Spleen (tissue), 7 donors: ENCODE results near the gene MTMR3.

Experiments
- POLR2AphosphoS5 ChIP-seq, 3 donors: sonication (generic); formaldehyde crosslinking; IDR thresholded peaks; one replicate each; pipeline ENCODE4 v1.5.1; 2017; ENCODE audit warnings: antibody characterized with exemption in 3 of 3
- TF ChIP-seq, protein P1 (sequence below), 11 experiments: fragments of 200-600 bp in 7 of 11; fragments of 450-650 bp in 4 of 11; sonication (generic) in 4 of 11; IDR thresholded peaks in 8 of 11; conservative IDR thresholded peaks in 3 of 11; 1 replicate in 7 of 11; 2 replicates in 4 of 11; pipeline versions ENCODE4 v1.4.0 to v1.8.0; 2016 to 2021; ENCODE audit warnings: antibody characterized with exemption in 11 of 11, inconsistent platforms in 4 of 11, mild to moderate bottlenecking in 1 of 11
- donor health status: DM: no; HTN: no; CAD: no; lungs with moderate emphysema.
- donor health status: DM: no; HTN: no; CAD: no.
- donor health status: DM: no; HTN: no; CAD: no.

DNA sequence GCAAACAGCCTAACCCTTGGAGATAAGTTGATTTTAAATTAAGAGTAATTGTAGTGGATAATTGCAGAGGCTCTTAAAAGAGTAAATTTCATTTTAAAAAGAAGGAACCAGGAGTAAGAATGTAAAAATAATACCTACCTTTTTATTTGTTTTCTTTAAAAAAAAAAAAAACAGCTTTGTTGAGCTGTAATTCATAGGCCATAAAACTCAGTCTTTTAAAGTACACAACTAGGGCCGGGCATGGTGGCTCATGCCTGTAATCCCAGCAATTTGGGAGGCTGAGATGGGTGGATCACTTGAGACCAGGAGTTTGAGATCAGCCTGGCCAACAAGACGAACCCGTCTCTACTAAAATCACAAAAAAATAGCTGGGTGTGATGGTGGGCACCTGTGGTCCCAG lies 42.4 kb downstream of the MTMR3 start:
- TF ChIP-seq, protein P1, sequence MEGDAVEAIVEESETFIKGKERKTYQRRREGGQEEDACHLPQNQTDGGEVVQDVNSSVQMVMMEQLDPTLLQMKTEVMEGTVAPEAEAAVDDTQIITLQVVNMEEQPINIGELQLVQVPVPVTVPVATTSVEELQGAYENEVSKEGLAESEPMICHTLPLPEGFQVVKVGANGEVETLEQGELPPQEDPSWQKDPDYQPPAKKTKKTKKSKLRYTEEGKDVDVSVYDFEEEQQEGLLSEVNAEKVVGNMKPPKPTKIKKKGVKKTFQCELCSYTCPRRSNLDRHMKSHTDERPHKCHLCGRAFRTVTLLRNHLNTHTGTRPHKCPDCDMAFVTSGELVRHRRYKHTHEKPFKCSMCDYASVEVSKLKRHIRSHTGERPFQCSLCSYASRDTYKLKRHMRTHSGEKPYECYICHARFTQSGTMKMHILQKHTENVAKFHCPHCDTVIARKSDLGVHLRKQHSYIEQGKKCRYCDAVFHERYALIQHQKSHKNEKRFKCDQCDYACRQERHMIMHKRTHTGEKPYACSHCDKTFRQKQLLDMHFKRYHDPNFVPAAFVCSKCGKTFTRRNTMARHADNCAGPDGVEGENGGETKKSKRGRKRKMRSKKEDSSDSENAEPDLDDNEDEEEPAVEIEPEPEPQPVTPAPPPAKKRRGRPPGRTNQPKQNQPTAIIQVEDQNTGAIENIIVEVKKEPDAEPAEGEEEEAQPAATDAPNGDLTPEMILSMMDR (IDR thresholded peaks at IDR 0.05 in 8 of 11, conservative IDR thresholded peaks at IDR 0.05 in 3 of 11) = no peak
- no peak for TF ChIP-seq POLR2AphosphoS5 (IDR thresholded peaks at IDR 0.05)
